Gastrocnemius medialis (tissue), 4 donors: ENCODE data around the gene SCRN3.

Experiments
- CTCF ChIP-seq, 5 experiments: fragments of 450-650 bp in 3 of 5; fragments of 200-600 bp in 2 of 5; sonication (generic) in 2 of 5; IDR thresholded peaks in 4 of 5; conservative IDR thresholded peaks in 1 of 5; 1 replicate in 4 of 5; 2 replicates in 1 of 5; pipeline ENCODE4 v1.5.1; 2016 to 2019; ENCODE audit warnings: antibody characterized with exemption in 5 of 5, mild to moderate bottlenecking in 3 of 5, moderate library complexity in 3 of 5
- POLR2A ChIP-seq, 2 donors: fragments of 450-650 bp; IDR thresholded peaks; one replicate each; pipeline ENCODE4 v1.6.1; 2017; ENCODE audit warnings: antibody characterized with exemption in 2 of 2, mild to moderate bottlenecking in 2 of 2, moderate library complexity in 2 of 2

GRCh38 chr2:174450021-174450816 is 54.7 kb downstream of the SCRN3 start:
- TF ChIP-seq CTCF (IDR thresholded peaks at IDR 0.05 in 4 of 5, conservative IDR thresholded peaks at IDR 0.05 in 1 of 5) (no peak), POLR2A (IDR thresholded peaks at IDR 0.05) (no peak)
